ENCODE data around the gene OR6C2.
"Not testable (repeated sequence)": the region's sequence is repeated elsewhere in the genome, so short reads cannot be mapped to it uniquely, and the experiment has no call there.

Gene OR6C2

DNA sequence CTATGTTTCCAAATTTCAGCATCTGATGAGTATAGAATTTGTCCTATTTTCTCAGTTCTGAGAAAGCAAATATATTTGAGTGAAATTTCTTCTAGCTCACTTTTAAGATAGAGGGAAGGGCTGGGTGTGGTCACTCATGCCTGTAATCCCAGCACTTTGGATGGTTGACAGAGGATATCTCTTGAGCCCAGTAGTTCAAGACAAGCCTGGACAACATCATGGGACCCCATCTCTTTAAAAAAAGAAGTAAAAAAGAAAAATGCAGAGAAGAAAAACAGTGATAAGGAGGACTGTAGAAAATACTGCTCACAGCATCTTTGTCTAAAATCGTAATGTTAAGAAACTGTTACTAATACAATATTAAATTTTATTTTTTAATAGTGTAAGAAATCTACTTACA is 28.4 kb downstream of the OR6C2 start:
- Histone ChIP-seq H3K27me3 (replicated peaks; ENCODE audit: control insufficient read depth, insufficient read depth, low read length) (no peaks in the 10 kb centered on the region), H3K36me3 (ENCODE audit: control insufficient read depth, insufficient read depth, low read length) (no peaks in the 10 kb centered on the region), H3K4me3 (replicated peaks; ENCODE audit: low read depth, low read length) (no peak overlapping the region)
- DNase-seq (ENCODE audit: extremely low read depth, insufficient read length), result no peak
- TF ChIP-seq, protein P1, sequence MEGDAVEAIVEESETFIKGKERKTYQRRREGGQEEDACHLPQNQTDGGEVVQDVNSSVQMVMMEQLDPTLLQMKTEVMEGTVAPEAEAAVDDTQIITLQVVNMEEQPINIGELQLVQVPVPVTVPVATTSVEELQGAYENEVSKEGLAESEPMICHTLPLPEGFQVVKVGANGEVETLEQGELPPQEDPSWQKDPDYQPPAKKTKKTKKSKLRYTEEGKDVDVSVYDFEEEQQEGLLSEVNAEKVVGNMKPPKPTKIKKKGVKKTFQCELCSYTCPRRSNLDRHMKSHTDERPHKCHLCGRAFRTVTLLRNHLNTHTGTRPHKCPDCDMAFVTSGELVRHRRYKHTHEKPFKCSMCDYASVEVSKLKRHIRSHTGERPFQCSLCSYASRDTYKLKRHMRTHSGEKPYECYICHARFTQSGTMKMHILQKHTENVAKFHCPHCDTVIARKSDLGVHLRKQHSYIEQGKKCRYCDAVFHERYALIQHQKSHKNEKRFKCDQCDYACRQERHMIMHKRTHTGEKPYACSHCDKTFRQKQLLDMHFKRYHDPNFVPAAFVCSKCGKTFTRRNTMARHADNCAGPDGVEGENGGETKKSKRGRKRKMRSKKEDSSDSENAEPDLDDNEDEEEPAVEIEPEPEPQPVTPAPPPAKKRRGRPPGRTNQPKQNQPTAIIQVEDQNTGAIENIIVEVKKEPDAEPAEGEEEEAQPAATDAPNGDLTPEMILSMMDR (IDR thresholded peaks at IDR 0.05; ENCODE audit: insufficient read depth, low read length, poor library complexity, severe bottlenecking), result no peak

DNA sequence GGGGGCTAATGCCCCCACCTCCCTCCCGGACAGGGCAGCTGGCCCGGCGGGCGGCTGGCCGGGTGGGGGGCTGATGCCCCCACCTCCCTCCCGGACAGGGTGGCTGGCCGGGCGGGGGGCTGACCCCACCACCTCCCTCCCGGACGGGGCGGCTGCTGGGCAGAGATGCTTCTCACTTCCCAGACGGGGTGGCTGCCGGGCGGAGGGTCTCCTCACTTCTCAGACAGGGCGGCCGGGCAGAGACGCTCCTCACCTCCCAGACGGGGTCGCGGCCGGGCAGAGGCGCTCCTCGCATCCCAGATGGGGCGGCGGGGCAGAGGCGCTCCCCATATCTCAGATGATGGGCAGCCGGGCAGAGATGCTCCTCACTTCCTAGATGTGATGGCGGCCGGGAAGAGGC is 35.3 kb downstream of the OR6C2 start:
- H3K4me3 ChIP-seq (replicated peaks; ENCODE audit: low read depth, low read length), result not testable (repeated sequence)

DNA sequence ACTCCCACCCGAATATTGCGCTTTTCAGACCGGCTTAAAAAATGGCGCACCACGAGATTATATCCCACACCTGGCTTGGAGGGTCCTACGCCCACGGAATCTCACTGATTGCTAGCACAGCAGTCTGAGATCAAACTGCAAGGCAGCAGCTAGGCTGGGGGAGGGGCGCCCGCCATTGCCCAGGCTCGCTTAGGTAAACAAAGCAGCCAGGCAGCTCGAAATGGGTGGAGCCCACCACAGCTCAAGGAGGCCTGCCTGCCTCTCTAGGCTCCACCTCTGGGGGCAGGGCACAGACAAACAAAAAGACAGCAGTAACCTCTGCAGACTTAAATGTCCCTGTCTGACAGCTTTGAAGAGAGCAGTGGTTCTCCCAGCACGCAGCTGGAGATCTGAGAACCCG is 40.4 kb downstream of the OR6C2 start:
- not testable (repeated sequence) for H3K27me3 ChIP-seq (replicated peaks; ENCODE audit: control insufficient read depth, insufficient read depth, low read length); H3K4me3 ChIP-seq (replicated peaks; ENCODE audit: low read depth, low read length); DNase-seq (ENCODE audit: extremely low read depth, insufficient read length); H3K36me3 ChIP-seq (ENCODE audit: control insufficient read depth, insufficient read depth, low read length)

More for the DNA sequence above, 35.3 kb downstream of the OR6C2 start:
- DNase-seq (ENCODE audit: extremely low read depth, insufficient read length); H3K36me3 ChIP-seq (ENCODE audit: control insufficient read depth, insufficient read depth, low read length); H3K27me3 ChIP-seq (replicated peaks; ENCODE audit: control insufficient read depth, insufficient read depth, low read length): not testable (repeated sequence)

DNA sequence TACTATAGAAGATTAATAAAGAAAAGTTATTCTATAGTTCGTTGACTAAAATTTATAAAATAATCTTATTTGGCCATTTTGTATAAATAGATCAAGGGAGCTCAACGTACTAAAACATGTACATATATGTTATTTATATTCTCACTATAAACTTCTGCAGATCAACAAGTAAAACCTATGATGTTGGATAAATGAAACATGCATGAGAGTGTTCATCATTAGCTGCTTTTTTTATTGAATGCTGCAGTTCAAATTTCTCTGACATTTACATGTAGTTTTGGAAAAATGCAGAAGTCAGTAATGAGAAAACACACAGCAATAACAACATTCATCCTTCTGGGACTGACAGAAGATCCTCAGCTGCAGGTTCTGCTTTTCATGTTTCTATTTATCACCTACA is 48.2 kb downstream of the OR6C2 start, which contains the start of gene OR6C68:
OR6C68 (plus strand) TSS at position 301 of the 400 bp plus-strand sequence; CDS start at position 301, 0 bp downstream.
- Histone ChIP-seq H3K36me3 (ENCODE audit: control insufficient read depth, insufficient read depth, low read length) (no peaks in the 10 kb centered on the region), H3K4me3 (replicated peaks; ENCODE audit: low read depth, low read length) (no peak within 1 kb of the TSS), H3K27me3 (replicated peaks; ENCODE audit: control insufficient read depth, insufficient read depth, low read length) (no peaks in the 10 kb centered on the region)
- TF ChIP-seq, protein P1 (IDR thresholded peaks at IDR 0.05; ENCODE audit: insufficient read depth, low read length, poor library complexity, severe bottlenecking), result no peak
- DNase-seq (ENCODE audit: extremely low read depth, insufficient read length), result no peak

DNA sequence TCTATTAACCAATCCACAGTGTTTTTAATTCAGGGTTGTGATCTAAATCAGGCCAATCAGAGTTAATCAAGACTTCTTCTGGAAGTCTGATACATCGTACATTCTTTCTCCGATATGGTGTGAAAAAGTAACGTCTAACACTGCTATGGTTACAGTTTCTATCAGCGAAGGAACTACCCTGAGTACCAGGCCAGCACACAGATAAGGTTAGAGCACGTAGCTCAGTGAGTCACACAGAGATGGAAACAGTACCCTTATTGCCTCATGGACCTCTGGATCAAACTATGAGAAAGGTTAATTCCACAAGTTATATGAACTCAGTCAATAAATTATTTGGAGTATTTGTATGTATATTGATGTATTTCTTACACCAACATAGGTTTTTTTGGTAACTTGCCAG is 51.6 kb downstream of the OR6C2 start:
- TF ChIP-seq, protein P1 (IDR thresholded peaks at IDR 0.05; ENCODE audit: insufficient read depth, low read length, poor library complexity, severe bottlenecking), result no peak
- Histone ChIP-seq H3K27me3 (replicated peaks; ENCODE audit: control insufficient read depth, insufficient read depth, low read length) (no peaks in the 10 kb centered on the region), H3K4me3 (replicated peaks; ENCODE audit: low read depth, low read length) (no peak overlapping the region), H3K36me3 (ENCODE audit: control insufficient read depth, insufficient read depth, low read length) (no peaks in the 10 kb centered on the region)
- DNase-seq (ENCODE audit: extremely low read depth, insufficient read length), result no peak

DNA sequence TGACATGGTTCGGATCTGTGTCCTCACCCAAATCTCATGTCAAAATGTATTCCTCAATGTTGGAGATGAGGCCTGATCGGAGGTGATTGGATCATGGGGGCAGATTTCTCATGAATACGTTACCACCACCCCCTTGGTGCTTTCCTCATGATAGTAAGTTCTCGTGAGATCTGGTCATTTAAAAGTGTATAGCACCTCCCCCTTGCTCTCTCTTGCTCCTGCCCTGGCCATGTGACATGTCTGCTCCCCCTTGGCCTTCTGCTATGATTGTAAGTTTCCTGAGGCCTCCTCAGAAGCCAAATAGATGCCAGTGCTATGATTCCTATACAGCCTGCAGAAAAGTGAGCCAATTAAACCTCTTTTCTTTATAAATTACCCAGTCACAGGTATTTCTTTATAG is 55.4 kb downstream of the OR6C2 start:
- Histone ChIP-seq H3K4me3 (replicated peaks; ENCODE audit: low read depth, low read length) (no peak overlapping the region), H3K27me3 (replicated peaks; ENCODE audit: control insufficient read depth, insufficient read depth, low read length) (no peaks in the 10 kb centered on the region; the same call in 1 of the 2 replicates), H3K36me3 (ENCODE audit: control insufficient read depth, insufficient read depth, low read length) (no peaks in the 10 kb centered on the region)
- TF ChIP-seq, protein P1 (IDR thresholded peaks at IDR 0.05; ENCODE audit: insufficient read depth, low read length, poor library complexity, severe bottlenecking), result no peak
- no peak for DNase-seq (ENCODE audit: extremely low read depth, insufficient read length)

DNA sequence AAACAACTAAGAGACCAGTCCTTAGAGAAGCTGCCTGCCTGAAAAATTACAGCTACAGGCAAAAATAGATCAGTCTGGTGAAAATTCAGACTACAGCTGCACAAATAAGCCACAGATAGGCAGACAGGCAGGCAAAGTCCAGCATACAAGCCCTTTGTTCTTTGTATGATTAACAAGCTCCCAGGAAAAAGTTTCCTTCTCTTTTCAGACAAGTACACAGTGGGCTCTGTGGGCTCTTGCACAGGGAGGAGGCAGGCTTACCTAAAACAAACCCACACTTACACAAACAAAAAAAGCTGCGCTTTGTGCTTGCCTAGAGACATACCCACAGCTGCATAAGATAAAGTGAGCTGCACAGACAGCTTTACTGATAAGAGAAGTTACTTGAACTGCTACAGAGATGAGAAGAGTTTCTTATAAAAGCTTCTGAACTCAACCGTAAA is 56.0 kb downstream of the OR6C2 start:
- no peak overlapping the region for H3K4me3 ChIP-seq (replicated peaks; ENCODE audit: low read depth, low read length)
- TF ChIP-seq, protein P1 (IDR thresholded peaks at IDR 0.05; ENCODE audit: insufficient read depth, low read length, poor library complexity, severe bottlenecking), result no peak
- no peak for DNase-seq (ENCODE audit: extremely low read depth, insufficient read length)
- no peaks in the 10 kb centered on the region for H3K36me3 ChIP-seq (ENCODE audit: control insufficient read depth, insufficient read depth, low read length)
- H3K27me3 ChIP-seq (replicated peaks; ENCODE audit: control insufficient read depth, insufficient read depth, low read length), result no peaks in the 10 kb centered on the region; the same call in 1 of the 2 replicates

Measured in GM06990 (cell line).